ENCODE data around the gene RAB40C.

GRCh38 chr16:576197-576822, 13.6 kb upstream of the RAB40C start:
- TF ChIP-seq, protein P1, sequence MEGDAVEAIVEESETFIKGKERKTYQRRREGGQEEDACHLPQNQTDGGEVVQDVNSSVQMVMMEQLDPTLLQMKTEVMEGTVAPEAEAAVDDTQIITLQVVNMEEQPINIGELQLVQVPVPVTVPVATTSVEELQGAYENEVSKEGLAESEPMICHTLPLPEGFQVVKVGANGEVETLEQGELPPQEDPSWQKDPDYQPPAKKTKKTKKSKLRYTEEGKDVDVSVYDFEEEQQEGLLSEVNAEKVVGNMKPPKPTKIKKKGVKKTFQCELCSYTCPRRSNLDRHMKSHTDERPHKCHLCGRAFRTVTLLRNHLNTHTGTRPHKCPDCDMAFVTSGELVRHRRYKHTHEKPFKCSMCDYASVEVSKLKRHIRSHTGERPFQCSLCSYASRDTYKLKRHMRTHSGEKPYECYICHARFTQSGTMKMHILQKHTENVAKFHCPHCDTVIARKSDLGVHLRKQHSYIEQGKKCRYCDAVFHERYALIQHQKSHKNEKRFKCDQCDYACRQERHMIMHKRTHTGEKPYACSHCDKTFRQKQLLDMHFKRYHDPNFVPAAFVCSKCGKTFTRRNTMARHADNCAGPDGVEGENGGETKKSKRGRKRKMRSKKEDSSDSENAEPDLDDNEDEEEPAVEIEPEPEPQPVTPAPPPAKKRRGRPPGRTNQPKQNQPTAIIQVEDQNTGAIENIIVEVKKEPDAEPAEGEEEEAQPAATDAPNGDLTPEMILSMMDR (conservative IDR thresholded peaks at IDR 0.05 in 1 of 2, IDR thresholded peaks at IDR 0.05 in 1 of 2; ENCODE audit: extremely low read depth in 1 of 2, insufficient read depth in 1 of 2, low read depth in 1 of 2, low read length in 2 of 2) = no peak
- TF ChIP-seq EZH2 (IDR thresholded peaks at IDR 0.05; ENCODE audit: borderline replicate concordance, low read length) = no peak
